Measurements from ENCODE around the gene CAMKMT. TPM values are rescaled to one million over a fixed set of nuclear protein-coding genes. Genes with fewer than 3 reads are reported as not detected.

The CAMKMT gene
- total and polyA plus RNA-seq, 7 donors: 6.1 to 15.6 (median 11.6) TPM

DNA sequence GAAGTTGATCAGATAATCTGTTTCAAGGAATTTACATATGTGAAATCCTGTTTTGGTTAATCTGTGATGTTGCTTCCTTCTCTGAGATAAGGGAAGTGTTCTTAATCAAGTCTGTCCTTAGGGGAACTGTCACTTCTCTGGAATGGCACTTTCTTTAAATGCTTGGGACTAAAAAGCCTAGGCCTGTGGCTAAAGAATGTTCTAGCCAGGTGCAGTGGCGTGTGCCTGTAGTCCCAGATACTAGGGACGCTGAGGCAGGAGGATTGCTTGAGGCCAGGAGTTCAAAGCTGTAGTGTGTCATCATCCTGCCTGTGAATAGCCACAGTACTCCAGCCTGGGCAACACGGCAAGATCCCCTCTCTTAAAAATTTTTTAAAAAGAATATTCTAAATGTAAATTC, 362.2 kb downstream of the CAMKMT start:
- TF ChIP-seq POLR2AphosphoS5 (IDR thresholded peaks at IDR 0.05) (no peak), POLR2A (IDR thresholded peaks at IDR 0.05) (no peak), EP300 (IDR thresholded peaks at IDR 0.05) (no peak)
- TF ChIP-seq, protein P1, sequence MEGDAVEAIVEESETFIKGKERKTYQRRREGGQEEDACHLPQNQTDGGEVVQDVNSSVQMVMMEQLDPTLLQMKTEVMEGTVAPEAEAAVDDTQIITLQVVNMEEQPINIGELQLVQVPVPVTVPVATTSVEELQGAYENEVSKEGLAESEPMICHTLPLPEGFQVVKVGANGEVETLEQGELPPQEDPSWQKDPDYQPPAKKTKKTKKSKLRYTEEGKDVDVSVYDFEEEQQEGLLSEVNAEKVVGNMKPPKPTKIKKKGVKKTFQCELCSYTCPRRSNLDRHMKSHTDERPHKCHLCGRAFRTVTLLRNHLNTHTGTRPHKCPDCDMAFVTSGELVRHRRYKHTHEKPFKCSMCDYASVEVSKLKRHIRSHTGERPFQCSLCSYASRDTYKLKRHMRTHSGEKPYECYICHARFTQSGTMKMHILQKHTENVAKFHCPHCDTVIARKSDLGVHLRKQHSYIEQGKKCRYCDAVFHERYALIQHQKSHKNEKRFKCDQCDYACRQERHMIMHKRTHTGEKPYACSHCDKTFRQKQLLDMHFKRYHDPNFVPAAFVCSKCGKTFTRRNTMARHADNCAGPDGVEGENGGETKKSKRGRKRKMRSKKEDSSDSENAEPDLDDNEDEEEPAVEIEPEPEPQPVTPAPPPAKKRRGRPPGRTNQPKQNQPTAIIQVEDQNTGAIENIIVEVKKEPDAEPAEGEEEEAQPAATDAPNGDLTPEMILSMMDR (IDR thresholded peaks at IDR 0.05): no peak
- no peak overlapping the region for H3K27ac ChIP-seq
- no peak overlapping the region for H3K4me3 ChIP-seq
- intact Hi-C loops (cut with DNase I): no loop called here
- whole genome bisulfite sequencing, 2 donors: 97 to 98% methylated on average over 3 of the region's 3 CpGs
- DNase-seq: no peak
- H3K9me3 ChIP-seq: no peaks in the 10 kb centered on the region
- H3K36me3 ChIP-seq: no peaks in the 10 kb centered on the region
- no peaks in the 10 kb centered on the region for H3K4me1 ChIP-seq
- no peaks in the 10 kb centered on the region for H3K27me3 ChIP-seq

DNA sequence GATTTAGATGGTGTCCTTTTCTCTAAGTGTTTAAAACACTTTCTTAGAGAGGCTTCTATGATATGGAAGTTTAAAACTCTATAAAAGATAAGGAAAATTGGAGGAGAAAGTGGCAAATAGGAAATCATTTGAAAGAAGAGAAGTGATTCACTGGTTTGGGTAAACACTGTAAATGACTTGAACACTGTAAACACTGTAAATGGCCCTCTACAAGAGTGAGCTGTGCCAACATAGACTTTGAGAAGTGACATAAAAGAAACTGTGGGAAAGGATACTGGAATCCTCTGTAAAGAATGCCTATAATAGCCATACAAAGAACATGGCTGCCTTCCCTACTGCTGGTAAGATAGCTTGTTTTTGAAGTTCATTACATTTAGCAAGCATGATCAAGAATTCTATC, 368.8 kb downstream of the CAMKMT start:
- intact Hi-C loops (cut with DNase I): no loop called here
- no peak for DNase-seq
- no peak for TF ChIP-seq EP300 (IDR thresholded peaks at IDR 0.05)
- TF ChIP-seq POLR2A (IDR thresholded peaks at IDR 0.05): no peak
- TF ChIP-seq POLR2AphosphoS5 (IDR thresholded peaks at IDR 0.05): no peak
- TF ChIP-seq, protein P1 (IDR thresholded peaks at IDR 0.05): no peak
- Histone ChIP-seq H3K9me3 (no peaks in the 10 kb centered on the region), H3K36me3 (no peaks in the 10 kb centered on the region), H3K4me3 (no peak overlapping the region), H3K27me3 (no peaks in the 10 kb centered on the region), H3K27ac (no peak overlapping the region), H3K4me1 (no peaks in the 10 kb centered on the region)

DNA sequence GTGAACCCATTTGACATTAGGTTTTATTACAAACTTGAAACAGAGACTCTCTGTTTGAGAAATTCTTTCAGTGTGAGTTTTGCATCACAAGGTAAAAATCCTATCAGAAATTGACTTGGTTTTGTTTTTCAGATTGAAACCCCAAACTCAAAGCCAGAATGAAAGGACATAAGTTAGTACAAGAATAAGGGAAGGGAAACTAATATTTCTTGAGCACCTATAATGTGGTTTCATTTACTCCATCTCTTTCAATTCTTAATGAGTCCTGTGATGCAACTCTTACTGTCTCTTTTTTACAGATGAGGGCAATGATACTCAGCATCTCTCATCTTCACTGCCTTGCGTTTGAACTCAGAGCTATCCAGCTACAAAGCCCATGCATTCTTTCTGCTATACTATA, 369.8 kb downstream of the CAMKMT start:
- Histone ChIP-seq H3K27me3 (no peaks in the 10 kb centered on the region), H3K36me3 (no peaks in the 10 kb centered on the region), H3K4me1 (no peaks in the 10 kb centered on the region), H3K4me3 (no peak overlapping the region), H3K9me3 (peaks cover 0 to 6% (median 0%) of the 10 kb centered on the region in 4 donors), H3K27ac (no peak overlapping the region)
- no peak for DNase-seq
- intact Hi-C loops (cut with DNase I): no loop called here
- 87 to 89% methylated on average over 1 of the region's 1 CpG for WGBS, 2 donors
- no peak for TF ChIP-seq POLR2A (IDR thresholded peaks at IDR 0.05)
- no peak for TF ChIP-seq POLR2AphosphoS5 (IDR thresholded peaks at IDR 0.05)
- TF ChIP-seq, protein P1 (IDR thresholded peaks at IDR 0.05): no peak
- no peak for TF ChIP-seq EP300 (IDR thresholded peaks at IDR 0.05)

DNA sequence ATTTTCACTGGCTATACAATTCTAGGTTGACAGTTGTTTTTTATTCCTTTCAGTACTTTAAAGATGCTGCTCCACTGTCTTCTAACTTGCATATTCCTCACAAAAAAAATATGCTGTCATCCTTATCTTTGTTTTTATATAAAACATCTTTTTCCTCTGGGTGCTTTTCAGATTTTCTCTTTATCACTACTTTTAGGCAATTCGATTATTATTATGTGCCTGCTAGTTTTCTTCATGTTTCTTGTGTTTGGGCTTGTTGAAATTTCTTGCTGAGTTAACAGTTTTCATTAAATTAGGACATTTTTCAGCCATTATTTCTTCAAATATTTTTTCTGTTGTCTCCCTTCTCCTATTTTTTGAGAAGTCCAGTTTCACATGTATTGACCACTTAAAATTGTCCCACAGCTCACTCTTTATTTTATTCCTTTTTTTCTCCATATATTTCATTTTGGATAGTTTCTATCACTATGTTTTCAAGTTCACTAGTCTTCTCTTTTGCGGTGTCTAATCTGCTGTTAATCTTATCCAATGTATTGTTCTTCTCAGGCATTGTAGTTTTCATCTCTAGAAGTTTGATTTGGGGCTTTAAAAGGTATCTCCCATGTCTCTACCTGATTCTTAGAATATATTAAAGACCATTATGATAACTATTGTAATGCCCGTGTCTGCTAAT, 374.7 kb downstream of the CAMKMT start:
- Histone ChIP-seq H3K27me3 (no peaks in the 10 kb centered on the region), H3K27ac (no peak overlapping the region), H3K9me3 (peaks cover 0 to 7% (median 0%) of the 10 kb centered on the region in 4 donors), H3K4me3 (no peak overlapping the region), H3K4me1 (no peaks in the 10 kb centered on the region), H3K36me3 (no peaks in the 10 kb centered on the region)
- DNase-seq: no peak
- 93 to 96% methylated on average over 3 of the region's 3 CpGs for WGBS, 2 donors
- intact Hi-C loops (cut with DNase I): no loop called here
- TF ChIP-seq, protein P1 (IDR thresholded peaks at IDR 0.05): no peak
- TF ChIP-seq POLR2A (IDR thresholded peaks at IDR 0.05) (no peak), POLR2AphosphoS5 (IDR thresholded peaks at IDR 0.05) (no peak), EP300 (IDR thresholded peaks at IDR 0.05) (no peak)

DNA sequence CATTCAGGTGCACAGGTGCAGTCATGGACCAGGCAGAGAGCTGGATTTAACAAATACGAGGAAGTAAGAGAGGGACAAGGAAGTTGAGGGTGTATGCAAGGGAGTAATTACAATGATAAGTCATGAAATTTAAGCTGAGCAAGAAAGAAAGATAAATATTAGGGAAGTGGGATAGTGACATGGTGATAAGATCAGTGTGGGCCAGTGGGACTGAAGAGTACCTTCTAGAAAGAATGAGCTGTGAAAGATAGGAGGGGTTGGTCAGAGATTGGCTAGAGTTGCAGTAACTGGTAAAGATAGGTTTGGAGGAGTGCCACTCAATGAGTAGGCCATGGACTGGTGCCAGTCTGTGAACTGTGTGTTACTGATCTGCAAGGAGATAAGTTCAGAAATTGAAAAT, 378.9 kb downstream of the CAMKMT start:
- no peak for DNase-seq
- no peaks in the 10 kb centered on the region for H3K36me3 ChIP-seq
- H3K4me3 ChIP-seq: no peak overlapping the region
- WGBS, 2 donors: 17 to 41% methylated on average over 1 of the region's 1 CpG
- TF ChIP-seq, protein P1 (IDR thresholded peaks at IDR 0.05): no peak
- TF ChIP-seq EP300 (IDR thresholded peaks at IDR 0.05) (no peak), POLR2A (IDR thresholded peaks at IDR 0.05) (no peak), POLR2AphosphoS5 (IDR thresholded peaks at IDR 0.05) (no peak)
- H3K27ac ChIP-seq: no peak overlapping the region
- H3K27me3 ChIP-seq: no peaks in the 10 kb centered on the region
- intact Hi-C loops (cut with DNase I): no loop called here
- peaks cover 0 to 10% (median 8%) of the 10 kb centered on the region in 4 donors for H3K4me1 ChIP-seq
- H3K9me3 ChIP-seq: peaks cover 0 to 7% (median 0%) of the 10 kb centered on the region in 4 donors
